Brain microvascular endothelial cell (primary cell): ENCODE results near the gene C17orf78.
A peak's percentile ranks its signal among the peaks of the same experiment; 100 is the strongest.

Experiments
- DNase-seq: peaks from one replicate; pipeline ENCODE4 v3.0.0-alpha.2; 2020
- H3K27ac ChIP-seq: fragments of 250-450 bp; sonication (Bioruptor Pico); 2 replicates; pipeline ENCODE4 v1.5.1; 2020; ENCODE audit warnings: mild to moderate bottlenecking, moderate library complexity
- H3K27me3 ChIP-seq: fragments of 250-450 bp; sonication (Bioruptor Pico); replicated peaks from 2 replicates; pipeline ENCODE4 v1.5.1; 2020; ENCODE audit warnings: mild to moderate bottlenecking
- H3K36me3 ChIP-seq: fragments of 250-450 bp; sonication (Bioruptor Pico); replicated peaks from 2 replicates; pipeline ENCODE4 v1.5.1; 2020; ENCODE audit warnings: mild to moderate bottlenecking
- H3K4me3 ChIP-seq: 2 replicates; pipeline ENCODE4 v1.5.1; 2011; ENCODE audit warnings: low read depth, mild to moderate bottlenecking, control low read depth, low read length, moderate library complexity
- in situ Hi-C: cut with HindIII; loops from 2 replicates; pipeline ENCODE4 v1.10.0; 2017; ENCODE audit warnings: low sequenced_read_pairs, low pct_ligation_motif_present
- TF ChIP-seq, protein P1 (sequence below): IDR thresholded peaks from 2 replicates; pipeline ENCODE4 v1.5.1; 2011; ENCODE audit warnings: low read depth, mild to moderate bottlenecking, moderate library complexity, low read length, control low read depth, inconsistent platforms; ENCODE audit errors: missing control alignments

The C17orf78 gene

GRCh38 chr17:37384560-37385149 is 8.9 kb downstream of the C17orf78 start:
- in situ Hi-C loops, result no loop called here
- H3K27ac ChIP-seq, result no peak overlapping the region
- TF ChIP-seq, protein P1, sequence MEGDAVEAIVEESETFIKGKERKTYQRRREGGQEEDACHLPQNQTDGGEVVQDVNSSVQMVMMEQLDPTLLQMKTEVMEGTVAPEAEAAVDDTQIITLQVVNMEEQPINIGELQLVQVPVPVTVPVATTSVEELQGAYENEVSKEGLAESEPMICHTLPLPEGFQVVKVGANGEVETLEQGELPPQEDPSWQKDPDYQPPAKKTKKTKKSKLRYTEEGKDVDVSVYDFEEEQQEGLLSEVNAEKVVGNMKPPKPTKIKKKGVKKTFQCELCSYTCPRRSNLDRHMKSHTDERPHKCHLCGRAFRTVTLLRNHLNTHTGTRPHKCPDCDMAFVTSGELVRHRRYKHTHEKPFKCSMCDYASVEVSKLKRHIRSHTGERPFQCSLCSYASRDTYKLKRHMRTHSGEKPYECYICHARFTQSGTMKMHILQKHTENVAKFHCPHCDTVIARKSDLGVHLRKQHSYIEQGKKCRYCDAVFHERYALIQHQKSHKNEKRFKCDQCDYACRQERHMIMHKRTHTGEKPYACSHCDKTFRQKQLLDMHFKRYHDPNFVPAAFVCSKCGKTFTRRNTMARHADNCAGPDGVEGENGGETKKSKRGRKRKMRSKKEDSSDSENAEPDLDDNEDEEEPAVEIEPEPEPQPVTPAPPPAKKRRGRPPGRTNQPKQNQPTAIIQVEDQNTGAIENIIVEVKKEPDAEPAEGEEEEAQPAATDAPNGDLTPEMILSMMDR, result no peak

DNA sequence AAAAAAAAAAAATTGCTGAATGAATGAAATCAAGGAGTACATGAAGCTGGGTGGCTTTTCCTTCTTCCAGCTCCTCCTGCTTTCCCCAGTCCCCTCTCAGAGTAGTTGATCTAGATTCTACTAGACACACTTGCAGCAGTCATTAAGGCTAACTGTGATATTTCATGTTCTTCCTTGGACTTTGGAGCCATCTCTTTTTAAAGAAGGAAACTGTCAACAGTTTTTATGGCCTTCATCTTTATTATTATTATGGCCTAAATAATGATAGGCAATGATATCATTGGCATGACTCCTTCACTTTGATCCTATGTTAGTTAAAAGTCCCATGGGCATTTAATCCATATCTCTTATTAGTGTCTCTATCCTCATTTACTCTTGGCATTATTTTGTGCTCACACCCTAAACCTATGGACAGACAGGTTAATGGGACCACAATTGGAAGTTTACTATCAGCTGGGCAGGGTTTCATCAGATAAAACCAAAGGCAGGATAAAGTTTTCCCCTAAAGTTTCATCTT is 9.7 kb downstream of the C17orf78 start:
- TF ChIP-seq, protein P1, result no peak

More at GRCh38 chr17:37384560-37385149, 8.9 kb downstream of the C17orf78 start:
- Histone ChIP-seq H3K36me3 (no peaks in the 10 kb centered on the region), H3K27me3 (no peaks in the 10 kb centered on the region), H3K4me3 (no peak overlapping the region)
- no peak for DNase-seq

GRCh38 chr17:37386462-37386861 is 10.7 kb downstream of the C17orf78 start:
- in situ Hi-C loops, result no loop called here
- H3K4me3 ChIP-seq, result no peak overlapping the region
- TF ChIP-seq, protein P1, result no peak
- DNase-seq, result no peak
- H3K27me3 ChIP-seq, result no peaks in the 10 kb centered on the region
- no peak overlapping the region for H3K27ac ChIP-seq
- no peaks in the 10 kb centered on the region for H3K36me3 ChIP-seq

More for the DNA sequence above, 9.7 kb downstream of the C17orf78 start:
- no peak for DNase-seq
- Histone ChIP-seq H3K27me3 (no peaks in the 10 kb centered on the region), H3K36me3 (no peaks in the 10 kb centered on the region), H3K27ac (no peak overlapping the region), H3K4me3 (no peak overlapping the region)
- in situ Hi-C loops, result no loop called here

DNA sequence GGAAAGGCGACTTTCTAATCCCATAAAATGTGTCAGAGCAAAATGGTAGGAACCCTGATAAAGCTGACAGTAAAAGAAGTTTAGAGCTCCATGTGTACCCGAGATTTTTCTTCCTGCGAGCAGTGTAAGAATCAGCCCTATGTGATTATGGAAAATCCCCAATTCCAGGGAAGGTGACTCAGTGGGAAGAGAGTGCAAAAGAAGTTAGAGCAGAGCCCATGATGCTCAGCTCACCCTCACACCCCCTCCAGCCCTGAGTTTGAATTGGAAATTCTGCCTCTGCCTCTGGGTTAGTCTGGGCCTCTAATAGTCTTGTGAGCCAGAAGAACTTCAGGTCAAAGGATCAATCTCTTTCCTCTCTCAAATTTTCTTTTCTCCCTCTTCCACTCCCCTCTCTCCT is 12.5 kb downstream of the C17orf78 start:
- in situ Hi-C loops, result no loop called here
- DNase-seq, result no peak
- Histone ChIP-seq H3K4me3 (no peak overlapping the region), H3K36me3 (no peaks in the 10 kb centered on the region), H3K27ac (no peak overlapping the region), H3K27me3 (no peaks in the 10 kb centered on the region)
- TF ChIP-seq, protein P1, result no peak

- Histone ChIP-seq H3K27ac (no peak overlapping the region), H3K27me3 (no peaks in the 10 kb centered on the region), H3K36me3 (no peaks in the 10 kb centered on the region), H3K4me3 (no peak overlapping the region)
- DNase-seq, result no peak
- TF ChIP-seq, protein P1, result no peak
- in situ Hi-C loops, result no loop called here
Observed at GRCh38 chr17:37389160-37389559, 13.4 kb downstream of the C17orf78 start.

GRCh38 chr17:37391146-37391545 is 15.4 kb downstream of the C17orf78 start:
- H3K27ac ChIP-seq, result peak overlapping the region; percentile 63
- in situ Hi-C loops, result no loop called here
- H3K4me3 ChIP-seq, result no peak overlapping the region
- TF ChIP-seq, protein P1, result no peak
- no peaks in the 10 kb centered on the region for H3K27me3 ChIP-seq
- no peaks in the 10 kb centered on the region for H3K36me3 ChIP-seq
- DNase-seq, result peak; percentile 39
